ENCODE data around the gene FREM1. TPM values are rescaled to one million over a fixed set of nuclear protein-coding genes. Genes with fewer than 3 reads are reported as not detected.

FREM1 gene
- total and polyA plus RNA-seq, 2 of the 13 experiments (the other 11 are each of a cell fraction or from before 2014, with no cell fraction given), result 64.3 to 202 TPM

DNA sequence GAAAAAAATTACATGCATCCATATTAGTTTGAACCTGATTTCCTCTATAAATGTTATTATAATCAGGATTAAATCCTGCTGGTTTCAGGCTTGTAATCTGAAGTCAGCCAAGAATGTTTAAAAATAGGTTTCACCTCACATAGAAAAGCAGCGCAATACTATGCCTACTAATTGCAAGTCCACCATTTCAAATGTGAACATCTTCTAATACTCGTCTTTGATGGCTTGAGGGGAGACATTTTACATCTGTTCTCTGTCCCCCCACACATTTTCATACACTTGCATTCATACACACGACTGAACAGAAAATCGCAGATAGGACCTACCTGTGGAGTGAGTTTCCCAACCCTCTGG lies 41.8 kb downstream of the FREM1 start:
- WGBS (ENCODE audit: low lambda C conversion rate), result 25% methylated on average over 4 of the region's 4 CpGs
- Histone ChIP-seq H4K20me1 (ENCODE audit: insufficient read depth, low read length) (peaks cover 32% of the 10 kb centered on the region), H3K79me2 (ENCODE audit: insufficient read depth, low read length) (peaks cover 55% of the 10 kb centered on the region), H3K4me2 (ENCODE audit: low read depth, low read length) (peak overlapping the region; percentile 81), H3K36me3 (replicated peaks in 1 of 2; ENCODE audit: control insufficient read depth in 1 of 2, insufficient read depth in 2 of 2, low read length in 2 of 2) (peaks cover 4 to 6% of the 10 kb centered on the region in 2 experiments; a peak in 4 of 5 replicates), H3K27ac (ENCODE audit: extremely low read length, insufficient read depth, low read length) (peak overlapping the region; percentile 98), H3K4me1 (ENCODE audit: insufficient read depth, low read length) (peaks cover 34% of the 10 kb centered on the region), H3K4me3 (replicated peaks in 1 of 3; ENCODE audit: insufficient read depth in 1 of 3, low read depth in 2 of 3, low read length in 3 of 3) (peak overlapping the region; percentile 76 to 97 (median 88)), H3K9me3 (ENCODE audit: low read length) (no peaks in the 10 kb centered on the region), H3K9ac (ENCODE audit: insufficient read depth, low read depth, low read length) (peak overlapping the region; percentile 97), H3K27me3 (ENCODE audit: control insufficient read depth in 1 of 2, insufficient read depth in 2 of 2, low read length in 2 of 2) (no peaks in the 10 kb centered on the region; a peak in 3 of 5 replicates), H2AFZ (ENCODE audit: low read length) (no peak overlapping the region)
- no TSS peak for BruUV-seq (replicated peaks)
- intact Hi-C loops (cut with micrococcal nuclease; ENCODE audit: unreplicated experiment), result loop anchor here (5.0 to 10.0 kb wide), 3 partner anchors 64 to 269 kb away; no protein-coding TSS in a partner anchor
- DNase-seq (ENCODE audit: low spot score), result no peak
- no peak for FAIRE-seq
- POLR2A ChIA-PET, result interaction anchor here (1.2 to 1.7 kb wide), 2 partner anchors 11 to 42 kb away, joined by 6 to 8 read pairs; partner anchors contain the start of gene FREM1
- ATAC-seq, result no peak
- in situ Hi-C loops (cut with HindIII; ENCODE audit: extremely low pct_ligation_motif_present, low pct_unique_long_range_greater_than_20kb), result loop anchor here (5.0 kb wide), 1 partner anchor 94 kb away; no protein-coding TSS in a partner anchor
- CTCF ChIA-PET (ENCODE audit: low intra/inter-chr PET ratio, low total read pairs), result no interaction called here
- TF ChIP-seq, protein P1, sequence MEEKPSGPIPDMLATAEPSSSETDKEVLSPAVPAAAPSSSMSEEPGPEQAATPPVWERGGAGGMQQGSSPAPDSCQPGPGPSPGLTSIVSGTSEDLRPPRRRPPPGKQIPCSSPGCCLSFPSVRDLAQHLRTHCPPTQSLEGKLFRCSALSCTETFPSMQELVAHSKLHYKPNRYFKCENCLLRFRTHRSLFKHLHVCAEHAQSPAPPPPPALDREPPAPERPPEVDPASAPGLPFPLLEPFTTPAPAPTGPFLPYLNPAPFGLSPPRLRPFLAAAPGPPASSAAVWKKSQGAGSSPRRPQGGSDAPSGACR (CRISPR knock-in tag; IDR thresholded peaks at IDR 0.05), result 0 out of 2 replicates have a peak, but pooled peaks have one; percentile 7
- TF ChIP-seq ZNF570 (CRISPR knock-in tag; IDR thresholded peaks at IDR 0.05; ENCODE audit: borderline replicate concordance) (no peak), ZNF777 (CRISPR knock-in tag; IDR thresholded peaks at IDR 0.05) (no peak), ZEB1 (IDR thresholded peaks at IDR 0.05; ENCODE audit: insufficient replicate concordance, low read depth) (no peak), ISX (CRISPR knock-in tag; conservative IDR thresholded peaks at IDR 0.05) (no peak), ARID2 (CRISPR knock-in tag; IDR thresholded peaks at IDR 0.05; ENCODE audit: borderline replicate concordance) (0 out of 2 replicates have a peak, but pooled peaks have one; percentile 14), ZSCAN22 (CRISPR knock-in tag; IDR thresholded peaks at IDR 0.05) (no peak), ZNF564 (CRISPR knock-in tag; IDR thresholded peaks at IDR 0.05) (no peak), NONO (IDR thresholded peaks at IDR 0.05) (no peak), NONO (CRISPR knock-in tag; conservative IDR thresholded peaks at IDR 0.05) (no peak), EED (CRISPR knock-in tag; IDR thresholded peaks at IDR 0.05) (no peak), ZNF776 (CRISPR knock-in tag; IDR thresholded peaks at IDR 0.05) (no peak), HHEX (CRISPR knock-in tag; IDR thresholded peaks at IDR 0.05) (no peak), ZNF562 (CRISPR knock-in tag; IDR thresholded peaks at IDR 0.05; ENCODE audit: borderline replicate concordance) (no peak), SNAPC2 (CRISPR knock-in tag; IDR thresholded peaks at IDR 0.05) (0 out of 2 replicates have a peak, but pooled peaks have one; percentile 25)
- TF ChIP-seq, protein P2, sequence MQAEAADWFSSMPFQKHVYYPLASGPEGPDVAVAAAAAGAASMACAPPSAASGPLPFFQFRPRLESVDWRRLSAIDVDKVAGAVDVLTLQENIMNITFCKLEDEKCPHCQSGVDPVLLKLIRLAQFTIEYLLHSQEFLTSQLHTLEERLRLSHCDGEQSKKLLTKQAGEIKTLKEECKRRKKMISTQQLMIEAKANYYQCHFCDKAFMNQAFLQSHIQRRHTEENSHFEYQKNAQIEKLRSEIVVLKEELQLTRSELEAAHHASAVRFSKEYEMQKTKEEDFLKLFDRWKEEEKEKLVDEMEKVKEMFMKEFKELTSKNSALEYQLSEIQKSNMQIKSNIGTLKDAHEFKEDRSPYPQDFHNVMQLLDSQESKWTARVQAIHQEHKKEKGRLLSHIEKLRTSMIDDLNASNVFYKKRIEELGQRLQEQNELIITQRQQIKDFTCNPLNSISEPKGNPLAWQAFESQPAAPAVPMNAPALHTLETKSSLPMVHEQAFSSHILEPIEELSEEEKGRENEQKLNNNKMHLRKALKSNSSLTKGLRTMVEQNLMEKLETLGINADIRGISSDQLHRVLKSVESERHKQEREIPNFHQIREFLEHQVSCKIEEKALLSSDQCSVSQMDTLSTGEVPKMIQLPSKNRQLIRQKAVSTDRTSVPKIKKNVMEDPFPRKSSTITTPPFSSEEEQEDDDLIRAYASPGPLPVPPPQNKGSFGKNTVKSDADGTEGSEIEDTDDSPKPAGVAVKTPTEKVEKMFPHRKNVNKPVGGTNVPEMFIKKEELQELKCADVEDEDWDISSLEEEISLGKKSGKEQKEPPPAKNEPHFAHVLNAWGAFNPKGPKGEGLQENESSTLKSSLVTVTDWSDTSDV (CRISPR knock-in tag; IDR thresholded peaks at IDR 0.05), result no peak
- TF ChIP-seq, protein P3, sequence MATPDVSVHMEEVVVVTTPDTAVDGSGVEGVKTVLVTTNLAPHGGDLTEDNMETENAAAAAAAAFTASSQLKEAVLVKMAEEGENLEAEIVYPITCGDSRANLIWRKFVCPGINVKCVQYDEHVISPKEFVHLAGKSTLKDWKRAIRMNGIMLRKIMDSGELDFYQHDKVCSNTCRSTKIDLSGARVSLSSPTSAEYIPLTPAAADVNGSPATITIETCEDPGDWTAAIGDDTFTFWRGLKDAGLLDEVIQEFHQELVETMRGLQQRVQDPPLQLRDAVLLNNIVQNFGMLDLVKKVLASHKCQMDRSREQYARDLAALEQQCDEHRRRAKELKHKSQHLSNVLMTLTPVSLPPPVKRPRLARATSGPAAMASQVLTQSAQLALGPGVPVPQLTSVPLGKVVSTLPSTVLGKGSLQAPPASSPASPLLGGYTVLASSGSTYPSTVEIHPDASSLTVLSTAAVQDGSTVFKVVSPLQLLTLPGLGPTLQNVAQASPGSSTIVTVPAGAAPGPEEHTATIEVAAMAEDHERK (CRISPR knock-in tag; IDR thresholded peaks at IDR 0.05; ENCODE audit: low read depth), result no peak
- TF ChIP-seq, protein P4, sequence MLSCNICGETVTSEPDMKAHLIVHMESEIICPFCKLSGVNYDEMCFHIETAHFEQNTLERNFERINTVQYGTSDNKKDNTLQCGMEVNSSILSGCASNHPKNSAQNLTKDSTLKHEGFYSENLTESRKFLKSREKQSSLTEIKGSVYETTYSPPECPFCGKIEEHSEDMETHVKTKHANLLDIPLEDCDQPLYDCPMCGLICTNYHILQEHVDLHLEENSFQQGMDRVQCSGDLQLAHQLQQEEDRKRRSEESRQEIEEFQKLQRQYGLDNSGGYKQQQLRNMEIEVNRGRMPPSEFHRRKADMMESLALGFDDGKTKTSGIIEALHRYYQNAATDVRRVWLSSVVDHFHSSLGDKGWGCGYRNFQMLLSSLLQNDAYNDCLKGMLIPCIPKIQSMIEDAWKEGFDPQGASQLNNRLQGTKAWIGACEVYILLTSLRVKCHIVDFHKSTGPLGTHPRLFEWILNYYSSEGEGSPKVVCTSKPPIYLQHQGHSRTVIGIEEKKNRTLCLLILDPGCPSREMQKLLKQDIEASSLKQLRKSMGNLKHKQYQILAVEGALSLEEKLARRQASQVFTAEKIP (CRISPR knock-in tag; IDR thresholded peaks at IDR 0.05; ENCODE audit: borderline replicate concordance), result no peak
